DMS53 treated with DMSO at 0.1 percent for 48 hours (cell line): ENCODE results near the gene HDAC9.
"Not testable (repeated sequence)": the region's sequence is repeated elsewhere in the genome, so short reads cannot be mapped to it uniquely, and the experiment has no call there.

ENCODE experiments used
- DNase-seq: peaks from one replicate; lab custom pipeline; 2025; ENCODE audit not compliant: unreplicated experiment; lab: John Stamatoyannopoulos, UW

HDAC9 gene

GRCh38 chr7:18996583-18996982 lies 501.0 kb downstream of the HDAC9 start:
- no peak for DNase-seq

DNA sequence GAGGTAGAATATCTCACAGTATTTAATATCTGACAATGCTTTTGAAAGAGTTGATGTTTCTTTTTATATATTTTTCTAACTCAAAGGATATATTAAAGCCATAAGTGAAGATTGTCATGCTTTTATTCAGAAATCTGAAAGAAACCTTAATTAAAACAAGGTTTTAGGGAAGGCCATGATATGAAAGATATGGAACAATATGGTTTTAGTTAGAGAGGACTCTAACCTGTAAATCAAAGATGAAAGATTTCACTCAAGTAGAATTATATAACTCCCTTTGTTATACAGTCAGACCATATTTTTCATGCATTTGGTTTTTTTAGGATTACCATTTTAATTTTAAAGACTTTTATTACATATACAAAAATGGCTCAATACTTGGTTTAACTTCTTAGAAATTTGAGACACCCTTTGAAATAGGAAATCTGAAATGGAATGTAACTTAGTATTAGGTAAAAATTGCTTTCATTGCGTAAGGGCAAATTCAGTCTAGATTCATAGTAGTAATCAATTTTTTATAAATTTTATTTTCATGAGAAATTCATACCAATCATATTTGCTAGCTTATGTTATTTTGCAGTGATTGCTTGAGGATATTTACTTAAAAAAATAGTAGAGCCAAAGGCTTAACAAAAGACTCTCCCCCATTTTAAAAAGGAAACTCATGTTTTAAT lies 502.1 kb downstream of the HDAC9 start:
- no peak for DNase-seq

- DNase-seq, result no peak
Measured at GRCh38 chr7:19000410-19000809, 504.9 kb downstream of the HDAC9 start.

DNA sequence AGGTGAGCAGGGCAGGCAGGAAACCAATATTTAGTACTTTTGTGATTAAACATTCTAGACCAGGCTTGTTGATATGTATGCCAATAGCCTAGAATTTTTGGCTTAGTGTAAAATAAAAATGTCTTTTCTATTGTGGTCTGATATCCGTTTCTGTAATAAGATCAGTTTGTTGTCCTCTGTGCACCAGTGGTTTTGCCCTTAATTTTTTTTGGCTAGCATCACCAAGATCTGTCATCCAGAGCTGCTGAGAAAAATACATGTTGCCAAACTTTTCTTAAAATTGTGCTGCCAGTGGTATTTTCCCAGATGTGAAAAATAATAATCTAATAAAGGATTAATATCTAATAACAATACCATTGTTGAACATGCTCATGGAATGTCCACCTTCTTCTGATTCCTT lies 506.3 kb downstream of the HDAC9 start:
- no peak for DNase-seq

DNA sequence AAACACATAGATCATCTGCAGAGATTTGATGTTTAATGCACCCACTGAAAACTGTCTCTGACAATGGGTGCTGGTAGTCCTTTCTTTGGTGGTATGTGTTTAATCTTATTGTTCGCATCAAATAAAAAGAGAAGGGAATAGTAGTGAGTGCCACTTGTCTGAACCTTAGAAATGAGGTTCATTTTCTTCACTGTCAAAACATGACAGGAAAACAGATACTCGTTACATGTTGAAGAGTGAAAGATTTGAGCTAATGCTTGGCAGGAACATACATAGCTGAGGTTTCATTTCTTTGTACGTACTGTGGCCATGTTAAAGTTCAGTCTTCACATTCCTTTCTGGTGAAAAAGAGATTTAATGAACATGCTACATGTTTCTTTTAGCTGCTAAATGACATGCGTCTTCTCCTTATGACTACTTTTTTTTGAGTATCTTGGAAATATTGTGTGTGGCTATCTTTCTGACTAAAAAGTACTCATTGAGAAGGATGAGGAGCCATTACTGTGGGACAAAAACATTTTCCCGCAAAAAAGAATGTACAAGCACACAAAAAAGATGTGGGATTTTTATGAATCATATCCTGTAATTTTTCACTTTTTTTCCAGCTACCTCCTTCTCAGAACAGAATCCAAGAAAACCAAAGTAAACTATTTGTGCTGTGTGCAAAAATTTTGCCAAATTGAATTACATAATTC lies 513.8 kb downstream of the HDAC9 start:
- DNase-seq, result no peak

- DNase-seq, result no peak
Measured at GRCh38 chr7:19009936-19010280, 514.4 kb downstream of the HDAC9 start.

- no peak for DNase-seq
Measured at GRCh38 chr7:19011212-19011611, 515.7 kb downstream of the HDAC9 start.

DNA sequence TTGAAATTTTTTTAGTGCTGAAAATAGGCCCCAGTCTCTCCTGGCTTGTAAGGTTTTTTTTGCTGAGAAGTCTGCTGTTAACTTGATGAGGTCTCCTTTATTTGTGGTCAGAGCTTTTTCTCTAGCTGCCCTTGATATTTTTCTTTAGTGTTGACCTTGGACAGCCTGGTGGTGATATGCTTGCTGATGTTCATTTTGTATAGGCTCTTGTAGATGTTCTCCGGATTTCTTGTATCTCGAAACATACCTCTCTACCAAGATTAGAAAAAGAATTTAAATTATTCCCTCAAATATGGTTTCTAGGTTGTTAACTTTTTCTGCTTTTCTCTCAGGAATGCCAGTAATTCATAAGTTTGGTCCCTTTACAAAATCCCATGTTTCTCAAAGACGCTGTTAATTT lies 519.5 kb downstream of the HDAC9 start:
- DNase-seq, result no peak

- no peak for DNase-seq
Measured at GRCh38 chr7:19016140-19016539, 520.6 kb downstream of the HDAC9 start.

DNA sequence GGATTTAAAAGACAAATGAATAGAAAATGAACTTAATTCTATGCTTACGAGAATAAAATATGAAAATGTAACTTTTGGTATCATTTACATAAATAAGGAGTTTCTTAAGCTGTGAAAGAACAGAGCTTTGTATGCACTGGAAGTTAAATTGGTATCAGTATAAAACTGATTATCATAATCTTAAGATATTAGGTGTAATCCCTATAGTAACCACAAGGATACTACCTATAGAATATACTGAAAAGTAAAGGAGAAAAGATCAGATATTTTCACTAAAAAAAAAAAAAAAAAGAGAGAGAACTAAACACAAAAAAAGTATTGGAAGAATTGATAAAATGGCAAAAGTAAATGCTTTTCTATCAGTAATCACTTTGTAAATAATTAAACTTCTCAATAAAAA lies 521.8 kb downstream of the HDAC9 start:
- no peak for DNase-seq

GRCh38 chr7:19020062-19020461 lies 524.5 kb downstream of the HDAC9 start:
- DNase-seq, result no peak

GRCh38 chr7:19020711-19021110 lies 525.2 kb downstream of the HDAC9 start:
- DNase-seq, result no peak

- no peak for DNase-seq
Measured at GRCh38 chr7:19023477-19023876, 527.9 kb downstream of the HDAC9 start.

- DNase-seq, result no peak
Measured at GRCh38 chr7:19024261-19024660, 528.7 kb downstream of the HDAC9 start.

DNA sequence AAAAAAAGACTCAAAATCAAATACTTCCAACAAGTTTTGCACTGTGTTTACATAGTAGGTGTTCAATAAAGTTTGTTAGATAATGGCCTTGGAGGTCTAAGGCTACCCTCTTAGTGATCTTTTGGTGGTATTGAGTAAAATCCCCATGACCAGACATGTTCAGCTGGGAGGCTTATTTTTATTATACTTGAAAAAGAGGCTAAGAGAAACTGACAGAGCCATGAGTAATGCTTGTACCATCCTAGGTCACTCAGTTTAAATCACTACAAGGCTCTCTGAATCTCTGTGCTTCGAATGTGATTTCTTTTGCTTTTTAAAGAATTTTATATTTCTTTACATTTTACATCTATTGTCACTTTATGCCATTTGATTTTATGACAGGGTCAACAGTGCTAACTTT lies 531.3 kb downstream of the HDAC9 start:
- DNase-seq, result no peak

DNA sequence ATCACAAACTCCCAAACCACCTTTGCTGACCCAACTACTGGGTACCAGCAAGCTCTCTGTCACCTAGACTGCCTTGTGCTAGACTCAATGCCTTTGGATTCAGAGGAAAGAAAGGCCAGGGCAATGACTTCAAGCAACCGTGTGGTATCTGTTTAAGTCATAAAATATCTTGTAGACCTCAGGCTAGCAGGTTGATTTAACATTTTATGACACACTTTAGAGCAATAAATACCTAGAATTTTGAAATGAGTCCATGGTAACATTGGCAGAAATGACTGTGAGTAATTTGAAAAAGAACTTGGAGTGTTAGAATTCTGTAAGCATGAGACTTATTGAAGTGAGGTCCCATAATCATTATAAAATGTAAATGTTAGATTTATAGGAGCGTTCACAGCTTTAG lies 534.7 kb downstream of the HDAC9 start:
- no peak for DNase-seq

DNA sequence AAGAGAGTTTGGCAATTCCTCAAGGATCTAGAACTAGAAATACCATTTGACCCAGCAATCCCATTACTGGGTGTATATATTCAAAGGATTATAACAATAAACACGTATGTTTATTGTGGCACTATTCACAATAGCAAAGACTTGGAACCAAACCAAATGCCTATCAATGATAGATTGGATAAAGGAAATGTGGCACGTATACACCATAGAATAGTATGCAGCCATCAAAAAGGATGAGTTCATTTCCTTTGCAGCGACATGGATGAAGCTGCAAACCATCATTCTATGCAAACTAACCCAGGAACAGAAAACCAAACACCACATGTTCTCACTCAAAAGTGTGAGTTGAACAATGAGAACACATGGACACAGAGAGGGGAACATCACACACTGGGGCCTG lies 537.4 kb downstream of the HDAC9 start:
- not testable (repeated sequence) for DNase-seq

- peak; percentile 65 for DNase-seq
Measured at GRCh38 chr7:19051767-19052375, 556.3 kb downstream of the HDAC9 start.
